Erythroblast (primary cell): ENCODE data around the gene MIPOL1.

ENCODE experiments used
- GATA1 ChIP-seq: IDR thresholded peaks from 2 replicates; pipeline ENCODE4 v1.6.1; 2011; ENCODE audit warnings: low read depth, mild to moderate bottlenecking, control low read depth, low read length, moderate library complexity
- POLR2A ChIP-seq: IDR thresholded peaks from 2 replicates; pipeline ENCODE4 v1.6.1; 2011; ENCODE audit warnings: mild to moderate bottlenecking, low read length

- no peak for TF ChIP-seq POLR2A
- TF ChIP-seq GATA1, result no peak
Observed at GRCh38 chr14:37262649-37263048, 64.9 kb downstream of the MIPOL1 start.
